NCI-H1436 treated with DMSO at 0.1 percent for 48 hours (cell line): ENCODE measurements around the gene TMEM37.

Experiments used
- DNase-seq: peaks from one replicate; lab custom pipeline; 2025; lab: John Stamatoyannopoulos, UW

Gene TMEM37

DNA sequence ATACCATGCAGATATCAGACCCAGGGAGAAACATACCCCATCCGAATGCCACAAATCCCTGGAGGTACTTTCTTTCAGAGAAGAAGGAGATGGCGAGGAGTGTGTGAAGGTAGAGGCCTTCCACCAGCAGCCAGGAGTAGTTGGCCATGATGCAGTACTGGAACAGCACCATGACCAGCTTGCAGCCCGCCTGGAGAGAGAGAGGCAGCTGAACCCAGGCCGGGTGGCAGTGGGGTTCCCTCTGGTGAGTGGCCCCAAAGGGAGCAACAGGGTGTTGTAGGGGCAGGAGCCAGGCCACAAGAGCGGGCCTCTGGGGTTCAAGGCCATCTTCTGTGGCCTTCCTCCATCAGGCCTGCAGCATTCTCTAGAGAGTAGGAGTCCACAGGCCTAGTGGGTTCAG lies 30.2 kb downstream of the TMEM37 start:
- DNase-seq, result no peak

DNA sequence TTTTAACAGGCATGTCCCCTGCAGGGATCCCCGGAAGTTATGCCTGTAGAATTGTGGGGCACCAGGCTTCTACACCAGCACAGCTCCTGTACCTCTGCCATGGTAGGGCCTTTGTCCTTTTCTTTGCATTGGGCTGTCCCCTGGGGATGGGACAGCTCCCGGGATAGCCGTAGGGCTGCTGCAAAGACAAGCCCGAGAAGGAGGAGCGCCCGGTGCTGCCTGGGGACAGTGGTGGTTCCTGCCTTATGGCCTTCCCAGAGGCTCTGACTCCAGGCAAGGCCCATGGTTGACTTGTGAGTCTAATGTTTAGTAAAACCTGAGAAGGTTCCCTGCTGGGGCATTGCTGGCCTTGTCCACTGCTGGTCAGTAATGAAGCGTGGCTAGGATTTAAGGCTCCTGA lies 30.9 kb downstream of the TMEM37 start:
- DNase-seq, result no peak

DNA sequence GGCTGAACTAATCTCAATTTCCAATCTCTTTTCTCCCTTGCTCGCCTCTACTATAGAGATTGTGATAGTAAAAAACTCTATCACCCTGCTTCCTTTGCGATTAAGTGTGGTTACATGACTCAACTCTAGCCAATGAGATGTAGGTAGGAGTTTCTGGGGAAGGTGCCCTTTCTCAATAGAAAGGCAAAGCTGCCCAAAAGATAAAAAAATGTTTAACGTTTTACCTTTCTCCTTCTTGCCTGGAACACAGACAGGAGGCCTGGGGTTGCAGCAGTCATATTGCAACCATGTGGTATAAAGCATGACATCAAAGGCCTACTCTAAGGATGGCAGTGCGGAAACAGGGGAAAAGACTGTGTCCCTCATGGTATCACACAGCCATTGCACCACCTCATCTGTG lies 31.5 kb downstream of the TMEM37 start:
- no peak for DNase-seq

DNA sequence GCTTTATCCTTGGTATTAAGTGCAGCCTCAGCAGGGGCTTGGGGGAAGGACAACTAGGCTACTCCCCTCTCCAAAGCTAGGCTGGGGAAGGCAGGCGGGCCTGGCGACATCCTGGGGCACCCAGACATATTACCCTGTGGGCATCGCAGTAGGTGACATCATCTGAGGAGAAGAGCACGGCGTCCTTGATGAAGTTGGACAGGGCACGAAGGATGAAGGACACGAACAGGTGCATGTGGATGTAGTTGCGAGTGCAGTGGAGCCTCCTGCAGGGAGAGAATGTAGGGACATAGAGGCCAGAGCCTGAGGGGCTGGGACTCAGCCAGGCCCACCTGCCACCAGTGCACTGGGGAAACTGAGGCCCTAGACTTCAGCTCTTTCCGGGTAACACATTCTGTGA lies 32.3 kb downstream of the TMEM37 start:
- DNase-seq, result no peak

DNA sequence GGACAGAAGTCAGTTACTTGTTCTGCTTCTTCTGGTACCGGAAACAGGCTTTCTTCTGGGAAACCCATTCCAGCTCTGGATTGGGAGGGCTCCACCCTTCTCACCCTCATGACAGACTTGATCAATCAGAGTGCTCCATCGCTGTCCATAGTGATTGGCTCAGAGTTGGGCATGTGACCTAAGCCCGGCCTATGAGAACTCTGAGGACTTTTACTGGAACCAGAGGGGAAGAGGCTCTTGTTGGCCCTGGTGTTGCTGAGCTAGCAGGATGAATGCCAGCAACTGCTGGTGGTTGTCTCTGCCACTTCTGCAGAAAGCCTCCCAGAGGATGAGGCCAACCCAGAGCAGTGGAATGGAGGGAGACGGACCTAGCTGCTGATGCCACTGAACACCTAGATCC lies 33.3 kb downstream of the TMEM37 start:
- DNase-seq, result no peak

DNA sequence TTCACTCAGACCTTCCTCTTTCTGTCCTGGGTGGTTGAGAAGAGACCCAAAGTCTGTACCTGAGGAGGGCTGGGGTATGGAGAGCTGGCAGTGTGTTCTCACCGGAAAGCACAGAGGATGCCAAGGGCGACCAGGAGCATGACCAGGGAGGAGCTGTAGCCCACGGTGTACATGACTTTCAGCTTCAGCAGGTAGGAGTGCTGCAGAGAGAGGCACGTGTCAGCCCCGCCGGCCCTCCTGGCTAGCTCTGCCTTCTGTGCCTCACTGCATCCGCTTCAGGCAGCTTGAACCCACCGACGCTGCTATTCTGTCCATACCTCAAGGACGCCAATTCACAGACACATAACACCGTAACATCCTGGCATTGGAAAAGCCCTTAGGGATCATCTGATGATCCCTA lies 34.0 kb downstream of the TMEM37 start:
- DNase-seq, result no peak

DNA sequence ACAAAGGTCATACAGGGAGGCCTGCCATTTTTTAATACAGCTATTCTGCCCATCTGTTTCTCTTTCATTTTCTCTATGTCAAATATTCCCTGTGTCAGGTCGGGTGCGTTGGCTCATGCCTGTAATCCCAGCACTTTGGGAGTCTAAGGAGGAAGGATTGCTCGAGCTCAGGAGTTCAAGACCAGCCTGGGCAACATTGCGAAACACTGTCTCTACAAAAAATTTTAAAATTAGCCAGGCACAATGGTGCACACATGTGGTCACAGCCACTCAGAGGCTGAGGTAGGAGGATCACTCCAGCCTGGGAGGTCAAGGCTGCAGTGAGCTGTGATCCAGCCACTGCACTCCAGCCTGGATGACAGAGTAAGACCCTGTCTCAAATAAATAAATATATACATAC lies 34.7 kb downstream of the TMEM37 start:
- no peak for DNase-seq

DNA sequence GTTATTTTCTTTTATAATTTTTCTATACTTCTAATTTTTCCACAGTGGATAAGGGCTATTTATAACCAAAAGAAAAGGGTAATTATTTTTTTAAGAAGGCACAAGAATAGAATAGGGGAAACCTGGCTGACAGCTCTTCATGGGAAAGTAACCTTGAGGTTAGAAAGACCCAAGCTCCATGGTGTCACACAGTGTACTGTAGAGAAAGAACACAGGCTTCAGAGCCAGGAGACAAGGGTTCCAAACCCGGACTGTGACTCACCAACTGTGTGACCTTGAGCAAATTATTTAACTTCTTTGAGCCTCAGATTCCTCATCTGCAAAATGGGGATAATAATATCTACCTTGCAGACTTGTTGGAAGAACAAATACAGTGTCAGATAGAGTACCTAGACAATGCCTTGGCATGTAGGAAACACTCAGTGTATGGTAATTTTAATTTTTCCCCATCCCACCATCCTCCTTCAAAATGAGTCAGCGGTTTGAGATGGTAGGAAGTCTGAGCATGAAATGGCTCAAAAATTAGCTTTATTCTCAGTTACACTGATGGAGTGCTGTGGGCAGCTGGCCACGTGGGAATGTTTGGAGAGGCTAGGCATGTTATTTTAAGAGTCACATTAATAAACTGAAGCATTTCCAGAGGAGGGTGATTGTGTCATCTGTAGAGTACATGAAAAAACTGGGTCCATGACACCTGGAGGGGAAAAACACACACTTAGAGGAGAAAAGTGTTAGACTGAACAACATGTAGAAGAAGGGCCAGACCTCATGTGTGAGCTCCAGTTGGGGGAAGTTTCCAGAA lies 36.7 kb downstream of the TMEM37 start:
- DNase-seq, result no peak

DNA sequence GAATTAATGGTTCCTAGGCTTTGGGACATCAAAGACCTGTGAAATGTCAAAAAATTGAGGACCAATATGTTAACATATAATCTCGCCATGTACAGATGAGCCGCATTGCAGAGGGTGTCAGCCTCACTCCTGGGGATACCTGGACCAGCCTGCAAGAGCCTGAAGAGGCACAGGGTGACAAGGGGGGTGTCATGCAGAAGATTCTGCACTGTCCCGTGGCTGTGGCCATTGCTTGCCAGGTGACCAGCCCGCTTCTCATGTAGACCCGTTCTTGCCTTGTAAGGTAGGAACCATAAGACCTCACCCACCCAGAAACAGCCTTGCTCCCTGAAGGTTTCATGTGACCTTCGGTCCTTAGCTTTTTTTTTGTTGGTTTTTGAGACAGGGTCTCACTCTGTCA lies 37.5 kb downstream of the TMEM37 start:
- DNase-seq, result no peak

DNA sequence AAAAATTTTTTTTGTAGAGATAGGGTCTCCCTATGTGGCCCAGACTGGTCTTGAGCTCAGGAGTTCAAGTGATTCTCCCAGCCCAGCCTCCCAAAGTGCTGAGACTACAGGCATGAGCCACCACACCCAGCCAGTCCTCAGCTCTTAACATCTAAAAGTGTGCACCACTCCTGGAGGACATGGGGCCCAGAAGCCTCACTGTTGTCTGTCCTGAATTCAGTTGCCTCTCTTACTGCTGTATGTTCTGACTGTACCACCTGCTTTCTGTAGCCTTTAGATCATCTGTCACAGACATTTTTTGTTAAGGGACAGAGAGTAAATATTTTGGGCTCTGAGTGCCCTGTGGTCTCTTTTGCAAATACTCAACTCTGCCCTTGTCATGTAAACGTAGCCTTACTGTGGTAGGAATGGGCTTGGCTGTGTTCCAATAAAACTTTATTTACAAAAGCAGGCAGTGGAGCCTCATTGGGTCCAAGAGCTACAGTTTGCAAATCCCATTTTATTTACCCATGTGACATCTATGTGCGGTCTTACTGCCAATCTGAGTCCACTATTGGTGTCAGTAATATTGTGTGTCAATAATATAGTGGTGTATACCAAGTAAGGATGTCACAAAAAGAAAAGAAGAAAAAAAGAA lies 38.1 kb downstream of the TMEM37 start:
- no peak for DNase-seq

DNA sequence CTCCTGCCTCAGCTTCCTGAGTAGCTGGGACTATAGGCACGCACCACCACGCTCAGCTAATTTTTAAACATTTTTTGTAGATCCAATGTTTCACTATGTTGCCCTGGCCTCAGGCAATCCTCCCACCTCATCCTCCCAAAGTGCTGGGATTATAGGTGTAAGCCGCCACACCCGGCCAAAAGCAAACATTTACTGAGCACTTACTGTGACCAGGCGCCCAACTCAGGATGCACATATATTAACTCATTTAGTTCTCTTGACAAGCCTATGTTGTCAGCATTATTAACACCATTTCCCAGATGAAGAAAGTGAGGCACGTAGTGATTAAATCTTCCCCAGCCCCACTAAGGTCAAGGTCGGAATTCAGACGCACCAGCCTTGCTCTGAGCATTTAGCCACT lies 41.1 kb downstream of the TMEM37 start:
- DNase-seq, result no peak

DNA sequence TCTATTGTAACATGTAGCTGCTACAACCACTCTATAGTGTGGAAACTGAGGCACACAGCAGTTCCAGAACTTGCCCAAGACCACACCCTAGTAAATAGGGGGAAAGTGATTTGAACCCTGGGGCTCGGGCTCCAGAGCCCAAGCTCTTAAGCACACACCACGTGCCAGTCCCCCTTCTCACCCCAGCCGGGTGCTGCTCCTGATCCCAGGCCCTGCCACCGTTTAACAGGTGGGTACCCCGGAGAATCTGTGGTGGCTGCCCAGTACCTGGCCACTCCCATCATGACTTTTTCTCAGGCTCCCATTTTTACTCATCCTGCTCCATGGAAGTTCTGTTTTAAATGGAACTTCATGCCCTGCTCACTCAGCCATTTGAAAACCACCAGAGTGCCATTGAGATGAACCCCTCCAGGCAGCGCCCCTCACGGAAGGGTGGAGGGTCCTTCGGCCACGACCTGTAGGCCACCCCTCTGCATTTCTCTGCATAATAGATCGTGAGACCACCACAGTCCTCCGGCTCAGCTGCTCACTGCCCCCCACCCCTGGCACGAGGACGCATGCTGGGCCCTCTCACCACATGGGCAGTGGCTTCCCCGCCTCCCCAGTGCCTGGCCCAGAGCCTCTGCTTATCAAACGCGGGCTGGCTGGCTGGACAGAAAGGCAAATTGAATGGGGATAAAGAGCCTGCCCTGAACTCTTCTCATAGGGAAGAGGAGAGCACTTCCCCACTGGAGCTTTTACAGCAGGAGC lies 42.1 kb downstream of the TMEM37 start:
- DNase-seq, result no peak

DNA sequence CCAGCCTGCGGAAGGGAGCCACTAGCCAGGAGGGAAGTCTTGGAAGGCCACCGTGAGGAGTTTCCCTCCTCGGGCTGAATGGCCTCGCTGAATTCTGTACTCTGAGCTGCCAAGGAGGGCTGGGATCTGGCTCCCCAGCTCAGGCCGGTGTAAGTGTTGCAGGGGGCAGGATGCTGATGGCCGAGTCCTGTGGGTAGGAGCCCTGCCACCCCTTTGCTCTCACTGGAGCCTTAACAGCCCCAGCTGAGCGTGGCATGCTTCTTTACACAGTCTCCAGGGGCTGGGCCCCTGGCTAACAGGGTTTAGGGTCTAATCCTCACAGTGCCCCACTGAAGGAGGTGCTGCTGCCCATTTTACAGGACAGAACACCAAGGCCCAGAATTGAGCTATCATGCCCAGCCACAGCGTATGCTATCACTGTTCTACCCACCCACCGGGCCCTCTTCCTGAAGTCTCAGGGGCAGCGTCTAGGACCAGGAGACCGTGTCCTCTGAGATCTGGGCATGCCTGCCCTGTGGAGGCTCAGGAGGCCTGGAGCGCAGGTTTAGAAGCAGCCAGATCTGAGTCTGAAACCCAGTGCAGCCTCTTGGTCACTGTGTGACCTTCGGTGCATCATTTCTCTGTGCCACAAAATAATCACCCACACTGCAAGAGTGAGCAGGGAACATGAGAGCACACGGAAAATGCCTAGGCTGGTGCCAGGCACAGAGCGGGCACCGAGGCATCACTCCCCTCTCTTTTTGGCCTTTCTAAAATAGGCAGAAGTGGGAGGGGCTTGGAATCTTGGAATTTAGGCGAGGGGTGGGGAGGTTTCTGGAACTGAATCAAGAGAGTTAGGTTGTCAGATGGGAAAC lies 42.9 kb downstream of the TMEM37 start:
- DNase-seq, result no peak

DNA sequence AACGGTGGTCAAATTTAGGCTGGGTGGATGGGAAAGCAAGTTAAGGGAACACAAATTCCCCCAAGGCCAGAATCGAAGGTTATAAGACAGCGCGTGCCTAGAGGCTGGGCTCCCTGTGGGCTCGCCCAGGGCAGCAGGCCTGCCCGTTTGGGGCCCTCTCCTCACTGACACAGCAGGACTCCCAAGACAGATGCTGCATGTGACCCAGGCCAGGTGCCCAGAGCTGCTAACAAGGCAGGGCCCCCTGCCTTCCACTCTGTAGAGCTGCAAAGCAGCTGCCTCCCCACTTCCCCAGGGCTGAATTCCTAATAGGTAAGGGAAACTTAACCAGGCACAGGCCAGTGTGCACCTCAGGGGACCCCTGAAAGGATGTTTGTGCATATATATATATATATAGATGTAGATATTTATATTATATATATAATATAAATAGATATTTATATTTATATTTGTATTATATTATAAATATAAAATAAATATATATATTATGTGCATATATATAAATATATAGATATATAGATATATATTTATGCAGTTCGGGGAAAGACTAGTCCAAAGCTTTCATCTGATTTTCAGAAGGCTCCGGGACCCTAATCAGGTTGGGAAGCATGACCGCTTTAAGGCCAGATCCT lies 43.7 kb downstream of the TMEM37 start:
- DNase-seq, result no peak

DNA sequence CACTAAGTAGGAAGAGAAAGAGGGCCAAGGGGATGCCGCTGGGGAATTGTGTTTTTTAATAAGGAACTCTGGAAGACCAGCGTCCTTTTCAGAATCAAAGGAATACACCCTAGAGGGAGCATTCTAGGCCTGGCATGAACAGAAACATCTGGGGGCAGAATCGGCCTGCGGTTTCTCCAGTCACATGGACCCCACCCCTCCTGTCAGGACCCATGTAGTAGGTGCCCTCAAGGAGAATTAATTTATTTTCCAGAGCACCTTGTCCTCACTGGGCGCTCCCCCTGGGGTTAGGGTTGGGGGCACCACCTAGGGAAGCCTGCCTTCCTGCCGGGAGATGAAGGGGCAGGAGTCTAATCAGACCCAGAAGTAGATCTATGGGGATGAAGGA lies 44.2 kb downstream of the TMEM37 start:
- DNase-seq, result no peak

DNA sequence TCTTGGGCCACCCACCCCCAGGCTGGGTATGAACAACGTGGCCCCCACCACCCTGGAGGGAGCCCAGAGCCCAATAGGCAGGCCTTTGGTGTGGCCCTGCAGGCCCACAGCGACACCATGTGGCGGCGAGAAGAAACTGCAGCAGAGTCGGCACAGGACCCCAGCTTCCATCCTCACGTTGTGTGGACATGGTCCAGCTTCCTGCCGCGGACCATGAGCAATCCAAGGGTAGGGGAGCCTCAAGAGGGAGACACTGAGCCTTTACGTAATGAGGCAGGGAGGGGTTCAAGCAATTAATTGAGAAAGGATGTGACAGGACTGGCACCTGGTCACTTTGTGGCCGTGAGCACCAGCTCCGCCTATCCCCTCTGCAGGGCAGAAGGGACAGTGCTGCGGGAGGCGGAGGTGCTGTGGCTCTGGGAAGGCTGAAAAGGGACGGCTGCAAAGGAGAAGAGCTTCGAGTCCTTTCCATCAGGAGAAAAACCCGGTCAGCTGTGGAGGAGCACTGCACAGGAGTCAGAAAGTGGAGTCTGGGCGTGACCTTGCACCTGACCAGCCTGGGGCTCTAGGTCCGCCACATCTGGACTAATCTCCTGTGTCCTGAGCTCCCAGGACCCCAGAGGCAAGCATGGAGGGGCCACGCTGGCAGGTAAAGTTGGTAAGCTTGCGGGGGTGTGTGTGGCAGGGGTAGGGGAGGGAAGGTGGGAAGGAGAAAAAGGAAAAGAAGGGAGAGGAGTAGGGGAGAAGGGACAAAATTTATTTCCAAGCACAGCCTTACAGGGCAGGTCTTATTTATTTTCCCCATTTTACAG lies 44.9 kb downstream of the TMEM37 start:
- no peak for DNase-seq

DNA sequence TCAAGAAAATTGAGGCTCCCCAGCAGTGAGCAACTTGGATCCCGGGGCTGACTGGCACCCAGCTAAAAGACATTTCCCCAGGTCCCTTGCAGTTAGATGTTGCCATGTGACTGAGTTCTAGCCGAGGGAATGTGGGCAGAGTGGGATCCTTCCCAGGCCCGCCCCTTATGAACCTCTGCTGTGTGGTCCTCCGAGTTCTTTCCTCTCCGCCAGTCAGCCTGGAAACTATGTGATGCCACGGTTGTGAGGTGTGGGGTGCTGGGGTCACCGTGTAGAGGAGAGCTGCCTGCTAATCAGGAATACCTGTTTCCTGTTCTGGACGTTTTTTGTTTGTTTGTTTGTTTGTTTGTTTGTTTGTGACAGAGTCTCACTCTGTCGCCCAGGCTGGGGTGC lies 45.5 kb downstream of the TMEM37 start:
- DNase-seq, result no peak

DNA sequence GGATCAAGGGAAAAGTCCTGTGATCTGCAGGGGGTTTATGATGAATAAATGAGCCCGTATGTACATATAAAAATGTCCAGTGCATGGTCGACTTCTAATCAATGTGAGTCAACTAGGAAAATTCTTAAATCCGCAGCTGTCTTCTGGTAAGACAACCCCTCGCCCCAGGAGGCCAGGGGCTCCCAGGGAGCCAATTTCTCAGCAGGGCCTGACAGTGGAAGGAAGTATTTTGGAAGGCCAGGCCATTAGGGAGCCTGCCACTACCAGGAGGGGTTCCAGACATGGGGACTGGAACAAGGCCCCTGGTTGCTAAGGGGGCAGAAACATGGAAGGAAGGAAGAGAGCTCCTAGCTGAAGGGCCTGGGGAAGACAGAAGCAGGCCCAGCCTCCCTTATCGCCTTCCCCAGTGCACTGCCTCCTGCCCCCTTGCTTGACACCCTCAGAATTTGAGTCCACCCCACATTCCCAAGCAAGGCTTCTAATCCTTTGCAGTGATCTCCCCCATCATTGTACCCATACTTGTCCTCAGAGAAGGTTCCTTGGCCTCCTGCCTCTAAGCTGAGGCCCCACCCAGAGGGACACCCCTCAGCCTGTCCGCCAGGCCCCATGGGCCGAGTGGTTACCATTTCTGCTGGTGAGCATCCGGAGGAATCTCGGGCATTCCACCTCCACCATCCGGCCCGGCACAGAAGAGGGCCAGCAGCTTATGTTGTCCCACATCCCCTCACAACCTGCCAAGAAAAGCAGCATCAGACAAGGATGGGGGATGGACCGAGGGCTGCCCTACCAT lies 46.7 kb downstream of the TMEM37 start:
- no peak for DNase-seq

DNA sequence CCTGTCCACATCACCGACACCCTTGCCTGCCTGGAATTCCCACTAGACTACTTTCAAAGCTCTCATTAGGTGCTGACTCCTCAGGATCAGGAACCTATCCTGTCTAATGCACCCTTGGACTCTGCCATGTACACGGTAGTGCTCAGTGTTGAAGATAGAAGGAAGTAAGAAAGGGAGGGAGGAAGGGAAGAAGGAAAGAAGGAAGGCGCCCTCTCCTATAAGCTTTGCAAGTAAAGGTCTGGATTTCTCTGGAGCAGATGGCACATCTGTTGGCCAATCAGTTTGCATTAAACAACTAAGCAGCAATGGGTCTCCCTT lies 47.3 kb downstream of the TMEM37 start:
- DNase-seq, result no peak

DNA sequence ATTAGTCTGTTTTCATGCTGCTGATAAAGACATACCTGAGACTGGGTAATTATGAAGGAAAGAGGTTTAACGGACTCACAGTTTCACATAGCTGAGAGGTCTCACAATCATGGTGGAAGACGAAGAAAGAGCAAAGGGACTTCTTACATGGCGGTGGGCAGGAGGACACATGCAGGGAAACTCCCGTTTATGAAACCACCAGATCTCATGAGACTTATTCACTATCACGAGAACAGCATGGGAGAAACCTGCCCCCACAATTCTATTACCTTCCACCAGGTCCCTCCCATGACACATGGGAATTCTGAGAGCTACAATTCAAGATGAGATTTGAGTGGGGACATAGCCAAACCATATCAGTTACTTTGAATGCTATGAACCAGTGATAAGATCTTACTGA lies 48.5 kb downstream of the TMEM37 start:
- no peak for DNase-seq
